ENCODE measurements around the gene GPR158.

Gene GPR158

DNA sequence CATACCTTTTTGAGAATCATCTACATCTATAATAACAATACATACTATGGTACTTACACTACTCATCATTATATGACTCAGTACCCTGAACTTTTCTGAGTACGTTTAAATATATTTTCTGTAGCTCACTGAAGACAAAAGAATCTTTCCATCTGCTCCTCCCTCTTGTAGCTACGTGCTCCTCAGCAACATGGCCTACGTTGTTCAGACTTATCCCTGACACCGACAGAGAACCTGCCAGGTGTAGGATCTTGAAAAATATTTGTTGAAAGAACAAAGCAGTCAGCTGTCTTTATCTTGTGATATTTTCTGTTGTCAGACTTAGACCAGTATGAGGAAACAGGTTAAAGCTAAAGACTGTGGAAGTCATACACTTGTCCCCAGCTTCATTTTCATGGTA is 403.3 kb downstream of the GPR158 start:
- DNase-seq (ENCODE audit: low read depth, low spot score) = no peak

DNA sequence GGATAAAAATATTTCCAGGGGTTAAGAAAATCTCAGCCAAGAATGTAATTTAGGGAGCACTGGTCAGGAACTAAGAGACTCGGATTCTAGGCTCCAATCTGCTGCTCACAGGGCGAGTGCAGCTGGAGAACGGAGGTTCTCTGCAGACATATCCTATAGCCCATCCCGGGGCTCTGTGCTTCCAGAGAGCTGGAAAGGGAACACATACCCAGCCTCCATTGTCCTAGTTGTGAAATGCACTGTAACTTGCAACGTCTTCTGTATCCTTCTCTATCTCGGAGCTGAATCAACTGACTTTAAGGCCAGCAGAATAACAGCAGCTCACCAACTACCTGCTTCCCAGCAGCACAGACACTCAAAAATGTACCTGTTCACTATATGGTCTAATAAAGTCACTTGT is 408.2 kb downstream of the GPR158 start:
- no peak for DNase-seq (ENCODE audit: low read depth, low spot score)

DNA sequence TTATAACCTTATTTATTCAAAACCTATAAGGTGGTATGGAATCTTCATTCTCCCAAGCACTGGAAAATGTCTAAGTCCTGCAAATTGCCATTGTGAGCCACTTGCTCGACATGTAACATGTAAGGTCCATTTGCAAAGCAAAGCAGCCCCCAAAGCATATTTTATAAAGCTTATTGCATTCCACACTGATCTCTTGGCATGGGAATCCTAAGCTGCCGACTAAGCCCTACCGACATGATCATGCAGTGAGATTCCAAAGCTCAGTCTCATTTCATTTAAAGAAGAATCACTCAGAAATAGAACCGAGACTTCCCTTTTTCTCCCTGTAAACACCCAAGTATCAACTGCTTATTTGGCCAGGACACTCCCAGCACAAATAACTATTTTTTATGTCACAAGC is 425.9 kb downstream of the GPR158 start:
- DNase-seq (ENCODE audit: low read depth, low spot score) = no peak

DNA sequence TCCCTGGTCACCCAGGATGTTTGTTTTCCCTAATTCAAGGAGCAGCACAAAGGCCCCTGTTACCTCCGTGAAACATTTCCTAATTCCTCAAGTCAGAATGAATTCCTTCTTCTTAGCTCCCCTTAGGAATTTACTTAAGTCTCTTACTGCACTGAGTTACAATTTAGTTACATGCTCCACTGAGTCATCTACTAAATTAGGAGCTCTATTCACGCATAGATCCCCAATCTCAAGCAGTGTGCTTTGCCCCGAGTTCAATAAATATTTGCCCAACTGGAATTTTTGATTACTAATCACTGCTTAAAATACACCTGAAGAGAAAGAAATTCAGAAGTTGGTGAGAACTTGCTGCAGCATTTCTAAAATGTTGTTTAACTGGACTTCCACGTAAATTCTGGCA is 429.8 kb downstream of the GPR158 start:
- no peak for DNase-seq (ENCODE audit: low read depth, low spot score)

DNA sequence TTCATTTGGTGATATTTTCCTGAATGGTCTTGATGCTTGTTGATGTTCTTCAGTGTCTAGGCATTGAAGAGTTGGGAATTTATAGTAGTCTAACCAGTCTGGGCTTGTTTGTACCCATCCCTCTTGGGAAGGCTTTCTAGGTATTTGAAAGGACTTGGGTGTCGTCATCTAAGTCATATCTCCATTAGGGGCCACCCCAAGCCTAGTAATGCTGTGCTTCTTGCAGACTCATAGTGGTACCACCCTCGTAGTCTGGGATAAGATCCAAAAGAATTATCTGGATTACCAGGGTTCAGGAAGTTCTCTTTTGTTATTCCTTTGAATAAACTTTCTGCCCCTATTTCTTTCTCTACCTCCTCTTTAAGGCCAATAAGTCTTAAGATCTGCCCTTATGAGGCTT is 439.9 kb downstream of the GPR158 start:
- no peak for DNase-seq (ENCODE audit: low read depth, low spot score)

DNA sequence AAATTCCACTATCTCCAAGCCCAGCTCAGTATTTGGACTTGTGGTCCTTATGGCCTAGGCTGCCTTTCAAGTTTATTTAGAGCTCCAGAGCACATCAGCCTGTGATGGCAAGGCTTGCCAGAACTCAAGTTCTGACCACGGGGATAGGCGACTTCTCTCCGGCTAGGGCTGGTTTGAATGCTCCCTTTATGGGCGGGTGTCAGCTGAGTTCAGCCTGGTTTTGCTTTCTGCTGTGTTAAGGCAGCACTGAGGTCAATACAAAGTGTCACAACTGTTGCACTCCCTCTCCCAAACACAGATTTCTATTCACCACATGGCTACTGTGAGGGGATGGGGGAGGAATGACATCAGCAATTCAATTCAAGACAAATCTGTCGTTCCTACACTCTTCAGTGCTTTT is 441.1 kb downstream of the GPR158 start:
- DNase-seq (ENCODE audit: low read depth, low spot score) = no peak

DNA sequence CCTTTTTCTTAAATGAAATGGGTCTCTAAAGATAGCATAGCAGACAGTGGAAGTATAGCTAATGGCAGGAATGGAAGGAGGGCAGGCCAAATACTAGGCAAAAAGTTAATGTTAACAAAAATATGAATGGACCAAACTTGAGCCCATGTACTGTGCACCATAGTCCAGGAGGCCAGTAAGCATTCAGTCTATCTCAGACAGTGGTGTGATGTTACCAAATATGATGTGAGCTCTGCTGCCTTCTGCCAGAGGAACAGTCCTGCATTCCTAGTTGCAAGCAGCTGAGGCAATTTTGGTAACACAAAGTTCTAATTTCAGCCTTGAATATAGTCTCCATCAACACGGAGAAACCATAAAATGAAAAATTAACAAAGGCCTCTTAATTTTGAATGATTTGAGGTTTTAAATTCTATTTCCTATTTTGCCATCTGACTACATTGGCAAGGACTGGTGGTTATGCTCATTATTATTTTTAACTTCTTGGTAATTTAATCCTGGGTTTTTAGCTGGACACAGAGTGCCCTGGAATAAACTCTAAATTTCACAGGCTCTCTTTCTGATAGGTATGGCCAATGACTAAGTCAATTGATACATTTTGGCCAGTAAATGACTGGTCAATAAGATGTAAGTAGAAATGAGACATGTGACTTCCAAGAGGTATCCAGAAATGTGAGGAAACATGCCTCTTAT is 442.2 kb downstream of the GPR158 start:
- DNase-seq (ENCODE audit: low read depth, low spot score) = no peak

DNA sequence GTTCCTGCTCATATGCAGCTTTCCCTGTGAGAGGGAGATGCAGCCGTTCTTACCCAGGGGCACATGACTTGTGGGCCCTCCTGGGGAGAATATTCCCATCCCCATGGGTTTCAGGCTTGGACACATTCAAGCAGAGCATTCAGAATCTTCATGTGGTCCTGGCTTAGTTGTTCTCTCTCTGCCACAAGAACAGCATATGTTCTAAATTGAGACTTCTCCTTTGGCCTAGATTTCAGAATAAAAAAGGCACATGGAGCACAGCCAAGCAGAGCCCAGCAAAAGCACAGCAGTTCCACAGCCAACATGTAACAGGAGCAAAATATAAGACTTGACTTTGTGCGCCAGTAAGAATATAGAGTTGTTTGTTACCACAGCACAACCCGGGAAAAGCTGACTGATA is 452.8 kb downstream of the GPR158 start:
- DNase-seq (ENCODE audit: low read depth, low spot score) = no peak

DNA sequence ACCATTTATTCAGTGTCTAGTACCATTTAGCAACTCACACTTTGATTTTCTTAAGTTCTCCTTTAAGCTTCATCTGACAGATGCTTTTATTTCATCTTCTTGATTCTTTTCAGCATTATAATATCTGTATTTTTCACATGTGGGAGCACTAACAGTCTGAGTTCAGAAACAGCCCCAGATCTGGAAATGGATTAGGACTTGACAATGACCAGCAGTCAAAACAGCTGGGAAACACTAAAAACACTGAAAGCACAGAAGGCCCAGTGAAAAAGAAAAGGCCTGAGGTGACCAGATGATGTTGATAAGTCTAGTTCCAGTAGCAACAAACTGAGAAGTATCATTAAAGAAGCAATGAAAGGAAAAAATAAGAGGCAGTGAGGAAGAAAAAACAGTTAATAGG is 454.5 kb downstream of the GPR158 start:
- DNase-seq (ENCODE audit: low read depth, low spot score) = no peak

DNA sequence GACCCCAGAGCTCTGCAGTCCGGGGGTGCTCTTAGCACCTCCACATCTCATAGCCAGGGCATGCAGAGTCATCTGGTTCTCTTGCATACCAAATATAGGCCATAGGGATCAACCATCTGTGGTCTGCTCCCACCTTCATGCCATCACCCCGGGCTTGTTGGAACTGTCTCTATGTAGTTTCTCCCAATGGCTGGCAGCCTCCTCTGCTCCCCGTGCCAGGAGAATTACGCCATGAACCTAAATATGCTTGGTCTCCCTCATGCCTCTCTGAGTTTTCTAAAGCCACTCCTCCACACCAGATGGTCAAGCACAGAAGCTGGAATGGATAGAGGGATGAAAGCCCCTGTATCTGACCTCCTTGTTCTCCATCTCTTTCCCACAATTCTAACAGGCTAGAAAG is 456.7 kb downstream of the GPR158 start:
- DNase-seq (ENCODE audit: low read depth, low spot score) = no peak

DNA sequence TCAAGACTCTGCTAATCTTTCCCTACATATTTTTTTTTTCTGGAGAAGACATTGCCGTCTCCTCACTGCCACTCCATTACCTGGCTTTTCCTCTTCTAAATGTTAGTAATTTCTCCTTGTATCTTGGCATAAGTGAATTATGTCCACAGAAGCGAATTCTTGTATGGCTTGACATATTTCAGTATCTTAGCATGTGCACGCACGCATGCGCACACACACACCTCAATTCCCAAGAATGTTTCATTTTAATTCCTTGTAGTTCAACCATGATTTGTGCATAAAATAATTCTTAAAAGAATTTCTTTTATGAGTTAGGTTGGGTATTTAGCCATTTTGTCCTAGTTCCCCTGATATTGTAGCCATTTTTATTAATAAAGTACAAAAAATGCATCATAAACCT is 458.0 kb downstream of the GPR158 start:
- no peak for DNase-seq (ENCODE audit: low read depth, low spot score)

DNA sequence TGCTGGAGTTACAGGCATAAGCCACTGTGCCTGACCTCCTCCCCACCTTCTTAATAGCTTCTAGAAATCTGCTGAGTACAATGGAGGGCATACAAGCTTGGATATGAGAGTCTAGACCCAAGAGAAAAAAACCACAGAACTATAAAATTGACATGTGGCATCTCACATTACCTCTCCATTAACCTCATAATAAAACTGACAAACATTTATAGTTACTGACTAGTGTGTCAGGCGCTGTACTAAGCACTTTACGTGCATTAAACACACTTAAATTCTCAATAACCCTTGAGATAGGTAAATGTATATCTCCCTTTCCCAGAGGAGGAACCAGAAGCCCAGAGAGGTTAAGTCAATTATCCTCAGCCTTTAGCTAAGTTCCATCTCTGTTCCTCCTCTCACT is 458.7 kb downstream of the GPR158 start:
- no peak for DNase-seq (ENCODE audit: low read depth, low spot score)

DNA sequence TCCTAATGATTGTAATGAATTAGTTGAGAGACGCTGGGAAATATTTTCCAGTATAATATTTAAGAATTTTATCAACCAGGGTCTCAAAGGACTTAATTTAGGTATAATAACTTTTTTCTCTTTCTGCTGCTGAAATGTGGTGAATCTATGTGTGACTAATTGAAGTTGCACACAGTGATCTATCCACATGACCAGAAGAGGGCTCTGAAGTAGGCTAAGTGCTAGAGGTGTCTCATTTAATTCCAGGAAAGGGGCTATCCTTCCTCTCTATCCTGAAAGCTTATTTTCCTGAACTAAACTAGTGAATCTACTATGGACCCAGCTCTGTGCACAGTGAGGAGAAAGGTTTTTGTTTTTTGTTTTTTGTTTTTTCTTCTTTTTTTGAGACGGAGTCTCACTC is 464.8 kb downstream of the GPR158 start:
- no peak for DNase-seq (ENCODE audit: low read depth, low spot score)

DNA sequence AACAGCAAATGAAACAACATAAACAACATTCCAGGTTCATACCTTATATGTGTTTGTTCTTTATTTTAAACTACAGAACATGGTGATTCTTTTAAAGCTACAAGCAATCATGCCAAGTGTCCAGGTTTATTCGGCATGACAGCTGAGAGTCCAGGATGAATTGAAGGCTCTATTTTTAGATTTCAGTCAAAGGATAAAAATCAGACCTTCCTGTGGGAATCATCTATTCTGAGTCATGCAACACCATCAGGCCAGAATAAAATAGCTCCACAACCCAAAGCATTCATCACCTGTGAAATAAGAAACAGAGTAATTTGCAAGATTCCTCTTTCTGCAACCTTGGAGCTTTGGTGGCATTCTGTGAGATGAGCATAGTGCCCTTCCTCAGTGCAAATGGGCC is 466.8 kb downstream of the GPR158 start:
- DNase-seq (ENCODE audit: low read depth, low spot score) = no peak

DNA sequence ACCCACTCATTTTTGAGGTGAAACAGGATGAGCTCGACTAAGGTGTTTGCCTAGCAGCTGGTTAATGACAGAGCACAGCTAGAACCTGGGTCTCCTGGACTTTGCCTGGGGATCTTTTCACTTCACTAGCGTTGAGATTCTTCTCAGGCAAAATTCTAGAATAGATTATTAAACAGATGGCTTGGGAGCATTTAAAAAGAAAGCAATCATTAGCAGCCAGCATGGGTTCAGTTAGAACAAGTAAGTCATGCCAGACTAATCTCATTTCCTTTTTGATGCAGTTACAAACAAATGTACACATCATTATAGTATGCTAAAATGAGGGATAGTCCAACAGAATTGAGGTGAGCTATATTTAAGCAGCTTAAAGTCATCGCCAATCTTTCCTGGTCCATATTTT is 467.9 kb downstream of the GPR158 start:
- no peak for DNase-seq (ENCODE audit: low read depth, low spot score)

DNA sequence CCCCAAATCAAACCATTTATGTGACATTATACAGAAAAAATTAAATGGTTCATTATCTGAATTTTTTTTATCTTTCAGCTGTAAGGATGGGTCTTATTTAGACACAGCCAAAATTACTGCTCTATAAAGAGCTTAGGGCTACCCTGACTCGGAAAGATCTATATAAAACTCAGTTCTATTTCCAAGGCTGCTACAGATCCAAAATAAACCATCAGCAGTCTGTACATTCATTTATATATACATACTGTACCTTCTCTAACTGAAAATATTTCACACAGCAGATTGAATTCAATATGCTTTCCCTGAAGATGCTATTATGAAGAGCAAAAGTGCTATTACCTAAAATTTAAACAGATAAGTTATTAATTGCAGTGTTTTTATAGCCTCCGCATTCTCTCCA is 471.6 kb downstream of the GPR158 start:
- no peak for DNase-seq (ENCODE audit: low read depth, low spot score)

DNA sequence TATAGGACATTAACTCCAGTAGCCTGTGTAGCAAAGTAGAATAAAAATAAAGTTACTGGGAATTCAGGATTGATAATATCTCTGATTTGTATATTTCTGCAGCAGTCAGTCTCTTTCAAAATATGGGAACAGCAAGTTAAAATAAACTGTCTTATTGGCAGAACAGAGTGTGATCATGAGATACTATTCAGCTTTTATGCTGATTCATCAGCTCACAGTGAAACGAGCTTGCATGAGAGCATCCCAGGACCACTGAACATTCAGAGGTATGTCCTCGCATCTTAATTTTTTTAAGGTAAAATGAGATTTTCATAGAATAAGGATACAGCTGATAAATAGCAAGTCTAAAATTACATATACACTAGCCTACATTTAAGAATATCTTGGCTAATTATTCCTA is 476.7 kb downstream of the GPR158 start:
- DNase-seq (ENCODE audit: low read depth, low spot score) = no peak
